Suppressor macrophage treated with lipopolysaccharide for 4 hours (primary cell): Measurements from ENCODE around the gene MUC5B.
"Not testable (repeated sequence)": the region's sequence is repeated elsewhere in the genome, so short reads cannot be mapped to it uniquely, and the experiment has no call there.

ENCODE experiments used
- DNase-seq: peaks from one replicate; pipeline ENCODE4 v3.0.0-alpha.2; 2020

Gene MUC5B

GRCh38 chr11:1233351-1234053 is 10.6 kb downstream of the MUC5B start:
- DNase-seq = no peak

- no peak for DNase-seq
Observed at GRCh38 chr11:1234054-1234720, 11.3 kb downstream of the MUC5B start.

- DNase-seq = no peak
Observed at GRCh38 chr11:1234771-1235305, 12.0 kb downstream of the MUC5B start.

GRCh38 chr11:1235306-1235900 is 12.5 kb downstream of the MUC5B start:
- DNase-seq = no peak

GRCh38 chr11:1235901-1236315 is 13.0 kb downstream of the MUC5B start:
- DNase-seq = no peak

- no peak for DNase-seq
Observed at GRCh38 chr11:1236316-1237127, 13.7 kb downstream of the MUC5B start.

- no peak for DNase-seq
Observed at GRCh38 chr11:1237128-1237580, 14.3 kb downstream of the MUC5B start.

- no peak for DNase-seq
Observed at GRCh38 chr11:1237851-1238250, 15.0 kb downstream of the MUC5B start.

GRCh38 chr11:1238767-1239595 is 16.1 kb downstream of the MUC5B start:
- no peak for DNase-seq

GRCh38 chr11:1239596-1240205 is 16.8 kb downstream of the MUC5B start:
- no peak for DNase-seq

- DNase-seq = no peak
Observed at GRCh38 chr11:1240771-1241170, 17.9 kb downstream of the MUC5B start.

- DNase-seq = no peak
Observed at GRCh38 chr11:1241706-1242105, 18.8 kb downstream of the MUC5B start.

GRCh38 chr11:1242289-1242688 is 19.4 kb downstream of the MUC5B start:
- no peak for DNase-seq

GRCh38 chr11:1242751-1243150 is 19.9 kb downstream of the MUC5B start:
- DNase-seq = not testable (repeated sequence)

- not testable (repeated sequence) for DNase-seq
Observed at GRCh38 chr11:1243521-1243920, 20.7 kb downstream of the MUC5B start.

- not testable (repeated sequence) for DNase-seq
Observed at GRCh38 chr11:1244557-1244956, 21.7 kb downstream of the MUC5B start.

- DNase-seq = not testable (repeated sequence)
Observed at GRCh38 chr11:1245717-1246116, 22.9 kb downstream of the MUC5B start.

- not testable (repeated sequence) for DNase-seq
Observed at GRCh38 chr11:1246301-1246700, 23.4 kb downstream of the MUC5B start.

GRCh38 chr11:1247026-1247425 is 24.2 kb downstream of the MUC5B start:
- not testable (repeated sequence) for DNase-seq

- not testable (repeated sequence) for DNase-seq
Observed at GRCh38 chr11:1248951-1249350, 26.1 kb downstream of the MUC5B start.

- not testable (repeated sequence) for DNase-seq
Observed at GRCh38 chr11:1250411-1250810, 27.5 kb downstream of the MUC5B start.
